AG04450 (cell line): ENCODE results near the gene PPP6R1. TPM values are rescaled to one million over a fixed set of nuclear protein-coding genes. Genes with fewer than 3 reads are reported as not detected.

Experiments used
- CTCF ChIA-PET: fragments of 300-600, 350-600 bp; formaldehyde crosslinking; extraction: SDS; loops from one replicate; lab custom pipeline; 2022; ENCODE audit warnings: antibody characterized with exemption, inconsistent platforms; lab: Charles Lee
- POLR2A ChIA-PET: fragments of 350-600 bp; formaldehyde crosslinking; extraction: SDS; loops from one replicate; lab custom pipeline; 2021; ENCODE audit warnings: antibody characterized with exemption, inconsistent platforms; lab: Yijun Ruan, JAX
- DNase-seq: peaks from one replicate; pipeline ENCODE4 v3.0.0-alpha.2; 2011; ENCODE audit warnings: low read depth, low spot score
- H3K27ac ChIP-seq: one replicate; pipeline ENCODE4 v1.5.1; 2012; ENCODE audit warnings: low read depth, low read length, control low read depth
- H3K27me3 ChIP-seq: one replicate; pipeline ENCODE4 v1.6.0; 2012; ENCODE audit warnings: low read length; ENCODE audit not compliant: control insufficient read depth, insufficient read depth
- H3K4me3 ChIP-seq: 2 replicates; pipeline ENCODE4 v1.5.1; 2011; ENCODE audit warnings: mild to moderate bottlenecking, low read depth, low read length, control low read depth
- H3K9me3 ChIP-seq: 2 replicates; pipeline ENCODE4 v1.5.1; 2012; ENCODE audit warnings: low read length; ENCODE audit not compliant: control insufficient read depth, insufficient read depth
- polyA minus RNA-seq: library from RNA; depleted of rRNA, polyadenylated mRNA; stranded (reverse); fragments of >200 nt; gene quantifications from 2 replicates; pipeline ENCODE4 v1.2.3, GENCODE V29; 2011; rRNA and poly(A)+ RNA removed
- polyA plus RNA-seq: library from polyadenylated mRNA; depleted of rRNA; stranded (reverse); fragments of >200 nt; gene quantifications from 2 replicates; pipeline ENCODE4 v1.2.3, GENCODE V29; 2011; rRNA removed
- TF ChIP-seq, protein P1 (sequence below): IDR thresholded peaks from 2 replicates; pipeline ENCODE4 v1.5.1; 2011; ENCODE audit warnings: low read depth, low read length, control low read depth, inconsistent platforms

PPP6R1 gene, protein sequence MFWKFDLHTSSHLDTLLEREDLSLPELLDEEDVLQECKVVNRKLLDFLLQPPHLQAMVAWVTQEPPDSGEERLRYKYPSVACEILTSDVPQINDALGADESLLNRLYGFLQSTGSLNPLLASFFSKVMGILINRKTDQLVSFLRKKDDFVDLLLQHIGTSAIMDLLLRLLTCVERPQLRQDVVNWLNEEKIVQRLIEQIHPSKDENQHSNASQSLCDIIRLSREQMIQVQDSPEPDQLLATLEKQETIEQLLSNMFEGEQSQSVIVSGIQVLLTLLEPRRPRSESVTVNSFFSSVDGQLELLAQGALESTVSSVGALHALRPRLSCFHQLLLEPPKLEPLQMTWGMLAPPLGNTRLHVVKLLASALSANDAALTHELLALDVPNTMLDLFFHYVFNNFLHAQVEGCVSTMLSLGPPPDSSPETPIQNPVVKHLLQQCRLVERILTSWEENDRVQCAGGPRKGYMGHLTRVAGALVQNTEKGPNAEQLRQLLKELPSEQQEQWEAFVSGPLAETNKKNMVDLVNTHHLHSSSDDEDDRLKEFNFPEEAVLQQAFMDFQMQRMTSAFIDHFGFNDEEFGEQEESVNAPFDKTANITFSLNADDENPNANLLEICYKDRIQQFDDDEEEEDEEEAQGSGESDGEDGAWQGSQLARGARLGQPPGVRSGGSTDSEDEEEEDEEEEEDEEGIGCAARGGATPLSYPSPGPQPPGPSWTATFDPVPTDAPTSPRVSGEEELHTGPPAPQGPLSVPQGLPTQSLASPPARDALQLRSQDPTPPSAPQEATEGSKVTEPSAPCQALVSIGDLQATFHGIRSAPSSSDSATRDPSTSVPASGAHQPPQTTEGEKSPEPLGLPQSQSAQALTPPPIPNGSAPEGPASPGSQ
- 24.5 and 30.1 TPM in 2 replicates for polyA plus RNA-seq
- 43.4 and 48.2 TPM in 2 replicates for polyA minus RNA-seq

DNA sequence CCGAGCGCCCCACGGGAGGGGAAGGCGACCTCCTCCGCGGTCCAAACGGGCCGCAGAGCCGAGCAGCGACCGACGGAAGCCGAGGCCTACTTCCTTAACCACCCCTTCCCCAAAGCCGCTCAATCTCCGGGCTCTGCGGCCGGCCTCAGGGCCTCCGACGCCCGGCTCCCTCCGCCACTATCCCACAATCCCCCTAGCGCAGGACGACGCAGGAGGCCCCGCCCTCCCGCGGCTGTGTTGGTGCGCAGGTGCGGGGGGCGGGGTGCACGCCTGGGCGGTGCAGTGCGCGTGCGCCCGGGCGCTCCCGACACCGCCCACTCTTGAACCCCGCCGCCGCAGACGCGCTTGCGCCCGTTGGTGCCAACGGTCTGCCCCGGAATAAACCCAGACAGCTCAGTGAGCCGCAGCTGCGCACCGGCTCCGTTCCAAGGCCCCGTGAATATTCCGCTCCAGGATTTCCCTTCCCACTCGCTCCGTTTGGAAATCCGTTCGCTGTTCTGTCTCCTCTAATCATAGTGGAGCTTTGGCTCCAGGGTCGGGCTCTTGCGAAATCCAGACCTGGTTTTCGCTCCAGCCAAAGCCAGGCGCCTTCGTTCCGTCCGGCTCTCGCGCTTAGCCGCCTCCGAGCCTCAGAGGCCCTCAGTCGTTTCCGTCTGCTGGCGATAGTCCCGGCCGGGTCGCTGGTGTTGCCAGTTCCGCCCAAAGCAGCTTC, at the start of gene PPP6R1:
TSS of gene PPP6R1 (minus strand) at position 190 of the 712 bp plus-strand sequence. CDS start 11,914 bp downstream, outside the sequence.
- TF ChIP-seq, protein P1, sequence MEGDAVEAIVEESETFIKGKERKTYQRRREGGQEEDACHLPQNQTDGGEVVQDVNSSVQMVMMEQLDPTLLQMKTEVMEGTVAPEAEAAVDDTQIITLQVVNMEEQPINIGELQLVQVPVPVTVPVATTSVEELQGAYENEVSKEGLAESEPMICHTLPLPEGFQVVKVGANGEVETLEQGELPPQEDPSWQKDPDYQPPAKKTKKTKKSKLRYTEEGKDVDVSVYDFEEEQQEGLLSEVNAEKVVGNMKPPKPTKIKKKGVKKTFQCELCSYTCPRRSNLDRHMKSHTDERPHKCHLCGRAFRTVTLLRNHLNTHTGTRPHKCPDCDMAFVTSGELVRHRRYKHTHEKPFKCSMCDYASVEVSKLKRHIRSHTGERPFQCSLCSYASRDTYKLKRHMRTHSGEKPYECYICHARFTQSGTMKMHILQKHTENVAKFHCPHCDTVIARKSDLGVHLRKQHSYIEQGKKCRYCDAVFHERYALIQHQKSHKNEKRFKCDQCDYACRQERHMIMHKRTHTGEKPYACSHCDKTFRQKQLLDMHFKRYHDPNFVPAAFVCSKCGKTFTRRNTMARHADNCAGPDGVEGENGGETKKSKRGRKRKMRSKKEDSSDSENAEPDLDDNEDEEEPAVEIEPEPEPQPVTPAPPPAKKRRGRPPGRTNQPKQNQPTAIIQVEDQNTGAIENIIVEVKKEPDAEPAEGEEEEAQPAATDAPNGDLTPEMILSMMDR, result no peak
- POLR2A ChIA-PET, result interaction anchor here (0.5 to 1.9 kb wide), 25 partner anchors 12 to 1101 kb away, joined by 3 to 26 read pairs (median 4); partner anchors contain the start of genes DNAAF3, FIZ1, HSPBP1 and ISOC2
- CTCF ChIA-PET, result interaction anchor here (1.1 to 1.9 kb wide), 4 partner anchors 118 to 209 kb away, joined by 3 to 6 read pairs (median 5); no protein-coding TSS in a partner anchor
- no peaks in the 10 kb centered on the region for H3K27me3 ChIP-seq
- H3K9me3 ChIP-seq, result no peaks in the 10 kb centered on the region; the same call in 1 of the 2 replicates
- peak within 1 kb of the TSS; percentile 87 for H3K4me3 ChIP-seq
- peak; percentile 100 for DNase-seq
- peak within 1 kb of the TSS; percentile 89 for H3K27ac ChIP-seq

DNA sequence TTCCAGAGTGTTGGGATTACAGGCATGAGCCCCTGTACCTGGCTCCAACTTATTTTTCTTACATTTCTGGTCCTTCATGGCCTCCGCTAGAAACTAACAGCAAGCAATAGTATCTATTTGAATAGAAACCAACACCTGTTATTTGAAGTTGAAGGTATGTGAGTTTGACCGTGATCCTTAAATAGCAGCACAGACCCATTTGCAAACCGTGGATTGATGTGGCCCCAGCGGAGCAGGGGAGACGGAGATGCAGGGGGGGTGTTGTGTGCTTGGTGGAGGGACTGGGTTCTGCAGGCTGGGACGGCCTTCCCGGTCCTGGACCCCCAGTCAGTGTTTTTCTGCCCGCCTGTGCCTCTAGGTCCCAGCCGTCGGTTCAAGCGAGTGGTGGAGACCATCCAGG, 49.5 kb upstream of the PPP6R1 start:
- Histone ChIP-seq H3K4me3 (no peak overlapping the region), H3K27me3 (no peaks in the 10 kb centered on the region), H3K27ac (no peak overlapping the region), H3K9me3 (no peaks in the 10 kb centered on the region)
- ChIA-PET CTCF (no interaction called here), POLR2A (interaction anchor here (0.7 kb wide), 1 partner anchor 36 kb away, joined by 3 read pairs; no protein-coding TSS in a partner anchor)
- TF ChIP-seq, protein P1, result no peak
- no peak for DNase-seq

DNA sequence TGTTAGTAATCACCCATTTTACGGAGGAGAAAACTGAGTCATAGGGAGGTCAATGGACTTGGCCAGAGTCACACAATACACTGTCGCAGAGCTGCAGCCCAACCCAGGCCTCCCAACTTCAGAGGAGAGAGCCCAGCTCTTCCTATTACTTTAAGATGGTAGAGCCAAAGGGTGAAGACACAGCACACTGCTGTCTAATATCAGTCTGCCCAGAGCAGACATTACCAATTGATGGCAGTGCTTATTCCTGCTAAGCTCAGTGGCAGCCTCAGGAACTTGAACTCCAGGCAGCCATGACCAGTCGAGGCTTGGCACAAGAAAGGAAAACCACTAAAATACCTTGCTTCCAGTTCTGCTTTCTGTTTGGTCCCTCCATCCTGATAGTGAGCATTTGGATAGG, 47.9 kb upstream of the PPP6R1 start:
- no peaks in the 10 kb centered on the region for H3K27me3 ChIP-seq
- POLR2A ChIA-PET, result no interaction called here
- H3K4me3 ChIP-seq, result no peak overlapping the region
- TF ChIP-seq, protein P1, result no peak
- H3K27ac ChIP-seq, result no peak overlapping the region
- DNase-seq, result no peak
- H3K9me3 ChIP-seq, result no peaks in the 10 kb centered on the region
- CTCF ChIA-PET, result interaction anchor here (1.3 kb wide), 1 partner anchor 15 kb away, joined by 6 read pairs; no protein-coding TSS in a partner anchor

DNA sequence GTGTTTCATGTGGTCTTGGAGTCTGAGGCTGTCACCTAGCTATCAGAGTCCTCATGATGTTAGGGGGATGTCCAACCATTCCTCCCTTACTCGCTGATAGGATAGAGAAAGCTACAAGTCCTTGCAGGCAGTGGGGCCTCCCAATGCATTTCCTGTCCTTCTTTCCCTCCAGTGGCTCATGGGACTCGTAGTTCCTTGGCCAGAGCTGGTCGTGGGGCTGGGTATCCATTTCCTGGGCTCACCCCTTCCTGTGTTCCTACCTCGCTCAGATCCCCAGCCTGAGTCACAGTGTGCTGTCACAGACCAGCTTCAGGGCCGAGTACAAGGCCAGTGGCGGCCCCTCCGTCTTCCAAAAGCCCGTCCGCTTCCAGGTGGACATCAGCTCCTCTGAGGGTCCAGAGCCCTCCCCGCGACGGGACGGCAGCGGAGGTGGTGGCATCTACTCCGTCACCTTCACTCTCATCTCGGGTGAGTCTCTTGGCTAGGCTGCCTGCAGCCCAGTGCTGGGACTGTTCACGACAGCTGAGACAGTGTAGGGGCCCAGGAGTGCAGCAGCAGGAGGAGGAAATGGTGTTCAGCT, 47.3 kb upstream of the PPP6R1 start:
- Histone ChIP-seq H3K27me3 (no peaks in the 10 kb centered on the region), H3K9me3 (no peaks in the 10 kb centered on the region), H3K27ac (no peak overlapping the region), H3K4me3 (no peak overlapping the region)
- ChIA-PET CTCF (interaction anchor here (1.3 kb wide), 1 partner anchor 14 kb away, joined by 6 read pairs; no protein-coding TSS in a partner anchor), POLR2A (no interaction called here)
- DNase-seq, result no peak
- TF ChIP-seq, protein P1, result no peak
